Hippocampal formation (tissue), 2 donors: Measurements from ENCODE around the gene ZBTB7C.

Source experiments
- DNase-seq, 2 donors: peaks; one replicate each; lab custom pipeline; 2025; lab: John Stamatoyannopoulos, UW

Gene ZBTB7C

GRCh38 chr18:48085781-48086487 lies 323.2 kb downstream of the ZBTB7C start:
- DNase-seq, result no peak

- DNase-seq, result no peak
These were observed 324.3 kb downstream of the ZBTB7C start for GRCh38 chr18:48084858-48085257.

GRCh38 chr18:48084041-48084757 lies 325.0 kb downstream of the ZBTB7C start:
- DNase-seq, result no peak

GRCh38 chr18:48080546-48080945 lies 328.6 kb downstream of the ZBTB7C start:
- DNase-seq, result no peak

- no peak for DNase-seq
These were observed 329.3 kb downstream of the ZBTB7C start for GRCh38 chr18:48079885-48080284.

- DNase-seq, result no peak
These were observed 330.7 kb downstream of the ZBTB7C start for GRCh38 chr18:48078448-48078847.

- no peak for DNase-seq
These were observed 331.9 kb downstream of the ZBTB7C start for GRCh38 chr18:48077291-48077690.

- no peak for DNase-seq
These were observed 332.7 kb downstream of the ZBTB7C start for GRCh38 chr18:48076461-48076860.

- DNase-seq, result no peak
These were observed 333.5 kb downstream of the ZBTB7C start for GRCh38 chr18:48075707-48076093.

GRCh38 chr18:48074929-48075706 lies 334.1 kb downstream of the ZBTB7C start:
- DNase-seq, result peak in 1 of 2 donors; percentile 18

- no peak for DNase-seq
These were observed 335.8 kb downstream of the ZBTB7C start for GRCh38 chr18:48073211-48073930.

- DNase-seq, result no peak
These were observed 336.6 kb downstream of the ZBTB7C start for GRCh38 chr18:48072428-48073204.

GRCh38 chr18:48068916-48069445 lies 340.2 kb downstream of the ZBTB7C start:
- no peak for DNase-seq

GRCh38 chr18:48066225-48066652 lies 342.9 kb downstream of the ZBTB7C start:
- no peak for DNase-seq

- DNase-seq, result peak in 1 of 2 donors; percentile 54
These were observed 343.6 kb downstream of the ZBTB7C start for GRCh38 chr18:48065601-48065995.

GRCh38 chr18:48064978-48065600 lies 344.1 kb downstream of the ZBTB7C start:
- DNase-seq, result no peak

GRCh38 chr18:48061781-48062570 lies 347.2 kb downstream of the ZBTB7C start:
- no peak for DNase-seq

- DNase-seq, result no peak
These were observed 348.2 kb downstream of the ZBTB7C start for GRCh38 chr18:48060970-48061369.

GRCh38 chr18:48060346-48060745 lies 348.8 kb downstream of the ZBTB7C start:
- no peak for DNase-seq
